HL-60 (cell line): ENCODE data around the gene PEG3.
"Not testable (repeated sequence)": the region's sequence is repeated elsewhere in the genome, so short reads cannot be mapped to it uniquely, and the experiment has no call there.

ENCODE experiments used
- CTCF ChIP-seq: IDR thresholded peaks from one replicate; pipeline ENCODE4 v1.5.1; 2011; ENCODE audit warnings: low read length, control low read depth, inconsistent platforms; ENCODE audit not compliant: insufficient read depth
- POLR2AphosphoS5 ChIP-seq: IDR thresholded peaks from 2 replicates; pipeline ENCODE4 v1.6.1; 2012; ENCODE audit warnings: low read depth
- REST ChIP-seq: IDR thresholded peaks from 2 replicates; pipeline ENCODE4 v1.6.1; 2012; ENCODE audit warnings: low read depth; ENCODE audit not compliant: insufficient replicate concordance
- SPI1 ChIP-seq: IDR thresholded peaks from 2 replicates; pipeline ENCODE4 v1.6.1; 2012; ENCODE audit warnings: low read depth, mild to moderate bottlenecking, borderline replicate concordance

- TF ChIP-seq CTCF, REST, POLR2AphosphoS5, SPI1: not testable (repeated sequence)
These were observed 19.9 kb upstream of the PEG3 start for GRCh38 chr19:56860409-56860808.
